Measurements from ENCODE around the gene WNT5A. TPM values are rescaled to one million over a fixed set of nuclear protein-coding genes. Genes with fewer than 3 reads are reported as not detected.

Gene WNT5A
- total RNA-seq, 6 experiments from 2014 or later: 0.64 to 3.6 (median 2.4) TPM

DNA sequence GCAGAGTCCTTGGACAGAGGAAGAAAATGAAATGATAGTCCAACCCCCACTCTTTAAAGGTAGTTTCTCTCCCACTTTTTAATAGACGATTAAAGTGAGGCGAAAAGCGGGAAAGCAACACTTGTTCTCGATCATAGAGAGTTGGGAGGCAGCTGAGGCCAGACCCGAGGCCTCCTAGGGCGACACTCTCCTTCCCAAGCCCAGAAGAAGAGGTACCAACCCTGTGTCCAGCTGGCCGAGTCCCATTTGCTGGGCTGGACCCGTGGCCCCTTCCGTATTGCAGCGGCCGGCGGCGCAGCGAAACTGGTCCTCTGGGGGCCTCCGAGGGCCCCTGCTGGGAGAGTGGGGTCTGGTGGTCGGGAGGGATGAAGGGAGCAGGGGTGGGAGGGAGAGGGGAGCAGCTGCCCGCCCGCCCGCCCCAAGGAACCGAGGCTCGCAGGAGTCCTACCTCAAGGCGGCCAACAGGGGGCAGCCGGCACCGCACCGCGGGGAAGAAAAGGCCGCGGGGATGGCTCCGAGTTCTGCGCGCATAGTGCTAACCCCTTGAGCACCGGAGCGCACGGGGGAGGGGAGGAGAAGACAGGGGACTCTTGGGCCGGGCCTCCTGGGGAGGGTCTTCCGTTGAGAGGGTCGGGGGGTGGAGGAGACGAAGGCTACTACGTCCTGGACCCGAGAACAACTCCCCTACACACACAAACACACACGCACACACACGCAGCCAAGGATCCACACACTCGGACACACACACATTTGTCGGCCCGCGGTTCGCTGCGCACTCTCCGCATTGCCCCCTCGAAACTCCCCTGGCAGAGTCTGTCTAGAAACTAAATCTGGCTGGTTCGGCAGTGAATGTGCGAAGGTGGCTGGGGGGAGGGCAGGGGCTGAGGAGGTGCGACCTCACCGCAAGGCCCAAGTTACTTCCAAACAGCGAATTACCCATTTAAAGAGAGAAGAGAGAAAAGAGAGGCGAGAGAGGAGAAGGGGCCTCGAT lies 2.0 kb downstream of the WNT5A start:
- peak; percentile 79 to 85 (median 84) for ATAC-seq
- TF ChIP-seq POLR2A (IDR thresholded peaks at IDR 0.05) (no peak), CTCF (IDR thresholded peaks at IDR 0.05) (peak; percentile 42 to 82 (median 72))
- H3K4me1 ChIP-seq: no peaks in the 10 kb centered on the region
- H3K9me3 ChIP-seq: no peaks in the 10 kb centered on the region
- intact Hi-C loops (cut with DNase I): loop anchor here (10.0 kb wide), 3 partner anchors 260 to 770 kb away; no protein-coding TSS in a partner anchor
- H3K27ac ChIP-seq: peak overlapping the region in 2 of 3 donors; percentile 55 to 88
- no peaks in the 10 kb centered on the region for H3K36me3 ChIP-seq
- peak overlapping the region; percentile 63 to 85 (median 77) for H3K4me3 ChIP-seq
- no peaks in the 10 kb centered on the region for H3K27me3 ChIP-seq
- peak; percentile 82 to 84 (median 84) for DNase-seq
- WGBS (ENCODE audit: insufficient coverage, low coverage, low lambda C conversion rate, missing lambda C conversion rate): 5% methylated on average over 33 of the region's 57 CpGs

GRCh38 chr3:55484191-55484689 lies 2.9 kb downstream of the WNT5A start:
- WGBS (ENCODE audit: insufficient coverage, low coverage, low lambda C conversion rate, missing lambda C conversion rate): 62% methylated on average over 19 of the region's 20 CpGs
- Histone ChIP-seq H3K27ac (no peak overlapping the region), H3K9me3 (no peaks in the 10 kb centered on the region), H3K27me3 (no peaks in the 10 kb centered on the region), H3K4me3 (no peak overlapping the region), H3K4me1 (no peaks in the 10 kb centered on the region), H3K36me3 (no peaks in the 10 kb centered on the region)
- ATAC-seq: no peak
- no peak for DNase-seq
- intact Hi-C loops (cut with DNase I): loop anchor here (10.0 kb wide), 3 partner anchors 261 to 771 kb away; no protein-coding TSS in a partner anchor
- TF ChIP-seq CTCF (IDR thresholded peaks at IDR 0.05): no peak
- no peak for TF ChIP-seq POLR2A (IDR thresholded peaks at IDR 0.05)

- intact Hi-C loops (cut with DNase I): loop anchor here (10.0 kb wide), 3 partner anchors 261 to 771 kb away; no protein-coding TSS in a partner anchor
- H3K36me3 ChIP-seq: no peaks in the 10 kb centered on the region
- no peak for DNase-seq
- no peak for TF ChIP-seq POLR2A (IDR thresholded peaks at IDR 0.05)
- TF ChIP-seq CTCF (IDR thresholded peaks at IDR 0.05): no peak
- no peak overlapping the region for H3K4me3 ChIP-seq
- H3K4me1 ChIP-seq: no peaks in the 10 kb centered on the region
- no peaks in the 10 kb centered on the region for H3K9me3 ChIP-seq
- WGBS (ENCODE audit: insufficient coverage, low coverage, low lambda C conversion rate, missing lambda C conversion rate): 50% methylated on average over 23 of the region's 40 CpGs
- H3K27me3 ChIP-seq: no peaks in the 10 kb centered on the region
- no peak for ATAC-seq
- H3K27ac ChIP-seq: no peak overlapping the region
These were observed 3.7 kb downstream of the WNT5A start for GRCh38 chr3:55483196-55484095.

DNA sequence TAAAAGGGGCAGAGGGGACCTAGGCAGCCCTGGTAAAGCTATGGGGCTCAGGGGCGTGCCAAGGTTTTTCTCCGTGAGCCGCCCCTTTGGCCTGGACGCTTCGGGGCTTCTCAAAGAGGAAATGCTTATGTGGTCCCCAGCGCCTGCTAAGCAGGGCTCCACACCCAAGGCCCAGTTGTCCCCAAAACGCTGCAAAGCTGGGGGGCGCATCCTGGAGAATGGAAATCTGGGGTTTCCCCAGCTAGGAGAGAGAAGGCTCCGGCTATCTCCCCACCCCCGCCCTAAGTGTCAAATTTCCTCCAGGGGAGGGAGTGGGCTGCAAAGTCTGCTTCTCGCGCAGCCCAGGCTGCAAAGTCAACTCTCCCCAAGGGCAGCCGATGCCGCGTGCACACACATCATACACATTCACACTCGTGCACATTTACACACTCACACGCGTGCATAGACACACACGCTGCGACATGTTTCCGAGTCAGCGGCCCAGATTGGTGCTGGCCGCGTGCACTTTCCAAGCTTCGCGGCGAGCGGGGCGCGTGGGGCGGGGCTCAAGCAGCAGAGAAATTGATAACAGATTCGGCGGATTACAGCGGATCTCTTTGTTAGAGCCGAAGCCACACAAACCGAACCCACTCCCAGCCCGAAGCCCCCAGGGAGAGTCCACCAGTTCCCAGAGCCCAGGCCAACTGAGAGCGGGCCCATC lies 4.5 kb downstream of the WNT5A start:
- Histone ChIP-seq H3K27ac (no peak overlapping the region), H3K4me1 (no peaks in the 10 kb centered on the region), H3K4me3 (no peak overlapping the region), H3K27me3 (no peaks in the 10 kb centered on the region), H3K9me3 (no peaks in the 10 kb centered on the region), H3K36me3 (no peaks in the 10 kb centered on the region)
- intact Hi-C loops (cut with DNase I): loop anchor here (10.0 kb wide), 3 partner anchors 262 to 772 kb away; no protein-coding TSS in a partner anchor
- no peak for TF ChIP-seq POLR2A (IDR thresholded peaks at IDR 0.05)
- no peak for TF ChIP-seq CTCF (IDR thresholded peaks at IDR 0.05)
- DNase-seq: no peak
- WGBS (ENCODE audit: insufficient coverage, low coverage, low lambda C conversion rate, missing lambda C conversion rate): 55% methylated on average over 5 of the region's 38 CpGs
- ATAC-seq: no peak

All from right lobe of liver (tissue), 6 donors.